Stimulated activated CD8-positive, alpha-beta memory T cell treated with anti-CD3 and anti-CD28 coated beads, Interleukin-15, amount 100 ng/mL, for 48 hours (primary cell): ENCODE measurements around the gene DOK6.

Source experiments
- DNase-seq, 2 donors: peaks; one replicate each; pipeline ENCODE4 v3.0.0-alpha.2; 2020; ENCODE audit warnings: low read depth in 2 of 2

The DOK6 gene

DNA sequence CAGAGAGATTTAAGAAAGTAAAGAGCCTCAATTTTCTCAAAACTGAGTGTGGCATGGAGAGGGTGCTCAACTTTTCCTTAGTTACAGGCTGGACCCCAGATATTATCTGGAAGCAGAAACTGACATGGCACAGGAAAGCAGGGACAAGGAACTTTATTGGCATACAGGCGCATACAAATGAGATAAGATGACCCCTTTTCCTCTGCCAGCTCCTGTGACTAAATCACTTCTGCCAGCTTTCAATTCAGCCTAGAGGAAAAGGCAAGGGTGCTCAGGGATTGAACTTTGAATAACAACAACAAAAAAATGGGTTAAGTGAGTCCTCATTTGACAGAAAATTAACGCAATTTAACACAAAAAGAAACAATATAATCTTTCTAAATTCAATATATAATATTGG lies 284.1 kb downstream of the DOK6 start:
- DNase-seq: no peak

DNA sequence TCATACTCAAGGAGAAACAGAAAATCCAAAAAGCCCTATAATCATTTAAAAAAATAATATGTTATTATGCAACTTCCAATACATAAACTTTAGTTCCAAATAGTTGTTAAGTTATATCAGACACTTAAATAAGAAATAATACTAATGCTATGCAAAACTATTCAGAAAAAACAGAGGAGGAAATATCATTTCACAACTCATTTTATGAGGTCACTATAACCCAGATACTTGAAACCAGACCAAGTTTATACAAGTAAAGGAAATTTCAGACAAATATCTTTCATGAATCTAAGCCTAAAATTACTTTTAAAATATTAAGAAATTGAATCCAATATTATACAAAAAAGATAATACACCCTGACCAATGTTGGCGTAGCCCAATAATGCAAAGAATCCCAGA lies 286.2 kb downstream of the DOK6 start:
- no peak for DNase-seq

DNA sequence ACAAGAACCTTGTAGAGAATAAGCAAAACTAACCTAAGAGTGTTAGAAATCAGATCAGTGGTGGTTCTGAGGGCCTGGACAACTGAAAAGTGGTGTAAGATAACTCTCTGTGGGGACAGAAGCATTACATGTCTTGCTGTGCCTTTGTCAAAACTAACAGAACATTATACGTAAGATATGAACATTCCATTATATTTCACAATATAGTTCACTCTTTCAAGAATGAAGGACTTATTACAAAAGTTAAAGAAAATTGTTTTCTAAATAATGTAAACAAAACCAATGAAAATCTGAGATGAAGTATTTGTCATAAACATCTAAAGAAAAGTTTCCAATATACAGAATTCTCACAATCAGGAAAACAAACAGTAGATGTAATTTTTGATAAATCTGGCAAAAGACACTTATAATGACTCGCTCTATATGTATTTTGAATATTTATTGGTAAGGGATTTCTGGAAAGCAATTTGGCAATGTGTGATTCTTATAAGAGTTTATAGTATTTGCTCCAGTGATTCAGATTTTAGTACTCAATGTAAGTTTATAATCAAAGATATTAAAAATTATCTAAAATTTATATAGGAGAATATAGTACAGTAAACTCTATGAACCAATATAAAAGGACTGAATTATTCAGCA lies 288.6 kb downstream of the DOK6 start:
- no peak for DNase-seq

DNA sequence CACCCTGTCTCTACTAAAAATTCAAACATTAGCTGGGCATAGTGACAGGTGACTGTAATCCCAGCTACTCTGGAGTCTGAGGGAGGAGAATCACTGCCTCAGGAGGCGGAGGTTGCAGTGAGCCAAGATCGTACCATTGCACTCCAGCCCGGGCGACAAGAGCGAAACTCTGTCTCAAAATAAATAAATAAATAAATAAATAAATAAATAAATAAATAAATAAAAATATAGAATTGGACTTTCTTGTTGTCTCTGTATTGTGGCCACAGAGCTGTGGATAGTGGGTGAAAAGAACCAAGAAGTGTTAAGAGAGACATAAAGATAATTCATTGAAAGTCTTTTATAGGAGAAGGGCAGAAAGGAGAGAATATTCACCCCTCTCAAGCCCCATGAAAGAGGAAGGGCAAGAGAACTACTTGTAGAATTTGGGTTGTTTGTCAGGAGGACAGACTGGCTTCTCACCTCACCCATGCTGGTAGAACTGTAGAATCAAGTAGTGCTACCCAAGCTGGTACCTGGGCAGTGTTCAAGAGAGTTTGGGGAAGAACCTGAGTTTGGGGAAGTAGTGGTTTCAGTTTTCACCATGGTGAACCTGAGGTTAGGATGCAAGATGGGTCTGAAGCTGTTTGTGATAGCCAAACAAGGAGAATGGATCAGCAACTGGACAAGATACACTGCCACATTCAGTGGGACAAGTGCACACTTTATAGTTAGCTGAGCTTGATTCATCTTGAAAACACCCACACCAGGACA lies 290.5 kb downstream of the DOK6 start:
- DNase-seq: no peak

DNA sequence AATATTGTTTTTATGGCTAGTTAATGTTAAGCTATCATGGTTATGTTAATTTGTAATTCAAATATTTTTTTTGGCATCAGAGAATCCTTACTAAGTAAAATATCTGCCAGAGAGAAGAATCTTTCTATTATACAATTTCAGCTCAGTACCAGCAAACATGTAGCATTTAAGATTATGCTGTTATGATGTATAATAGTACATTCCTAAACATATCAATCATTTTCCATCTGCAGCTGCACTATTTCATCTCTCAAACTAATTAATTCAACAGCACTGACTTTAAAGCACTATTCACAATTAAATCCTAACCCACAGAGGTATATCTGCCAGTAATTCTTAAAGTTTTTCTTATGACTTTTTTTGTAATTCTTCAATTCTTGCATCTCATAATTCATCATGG lies 296.4 kb downstream of the DOK6 start:
- DNase-seq: no peak

DNA sequence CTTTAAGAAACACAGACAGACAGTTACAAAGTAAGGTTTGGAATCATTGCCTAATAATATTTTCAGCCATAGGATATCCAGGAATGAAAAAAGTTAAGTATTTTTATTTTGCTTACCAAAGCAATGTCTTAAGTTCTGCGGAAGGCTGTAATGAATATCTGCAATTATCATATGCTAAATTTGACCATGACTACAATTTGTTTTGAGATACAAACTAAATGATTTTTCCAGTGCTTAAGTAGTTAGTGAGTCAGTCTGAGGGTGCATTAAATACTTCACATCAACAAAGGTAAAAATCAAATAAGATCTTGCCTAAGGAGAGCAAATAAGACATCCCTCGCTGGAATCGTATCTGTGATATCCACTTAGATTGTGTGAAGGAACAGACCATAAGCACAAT lies 297.0 kb downstream of the DOK6 start:
- DNase-seq: no peak

DNA sequence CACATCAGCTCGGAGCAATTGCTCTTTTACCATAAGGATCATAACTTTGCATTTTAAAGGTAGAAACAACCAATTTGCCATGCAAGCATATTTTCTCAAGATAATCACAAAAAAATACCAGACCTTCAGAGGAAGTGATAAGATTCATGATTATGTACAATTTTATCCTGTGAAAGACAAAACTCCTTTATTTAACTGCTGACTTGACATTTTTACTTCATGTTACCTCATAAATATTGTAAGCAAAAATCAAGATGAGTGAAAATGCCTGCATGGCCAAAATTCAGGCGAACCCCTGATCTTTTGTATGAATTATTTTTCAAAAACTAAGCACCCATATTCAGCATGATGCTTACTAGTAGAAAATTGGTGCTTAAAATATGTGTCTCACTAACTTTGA lies 300.6 kb downstream of the DOK6 start:
- no peak for DNase-seq

DNA sequence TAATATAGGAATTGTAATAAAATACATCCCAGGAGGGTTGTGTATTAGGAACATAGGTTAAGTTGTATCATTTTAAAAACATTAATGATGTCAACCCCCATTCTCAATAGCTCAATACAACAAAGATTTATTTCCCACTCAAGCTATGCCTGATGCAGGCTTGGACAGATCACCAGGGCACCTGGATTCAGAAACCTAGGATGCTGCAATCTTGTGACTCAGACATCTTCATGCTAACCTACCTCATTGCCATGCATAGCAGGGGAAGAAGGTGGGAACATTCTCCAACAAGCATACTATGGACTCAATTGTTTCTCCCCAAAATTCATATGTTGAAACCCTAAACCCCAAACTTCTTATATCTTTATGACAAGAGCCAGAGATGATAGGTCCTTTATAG lies 302.8 kb downstream of the DOK6 start:
- DNase-seq: no peak

DNA sequence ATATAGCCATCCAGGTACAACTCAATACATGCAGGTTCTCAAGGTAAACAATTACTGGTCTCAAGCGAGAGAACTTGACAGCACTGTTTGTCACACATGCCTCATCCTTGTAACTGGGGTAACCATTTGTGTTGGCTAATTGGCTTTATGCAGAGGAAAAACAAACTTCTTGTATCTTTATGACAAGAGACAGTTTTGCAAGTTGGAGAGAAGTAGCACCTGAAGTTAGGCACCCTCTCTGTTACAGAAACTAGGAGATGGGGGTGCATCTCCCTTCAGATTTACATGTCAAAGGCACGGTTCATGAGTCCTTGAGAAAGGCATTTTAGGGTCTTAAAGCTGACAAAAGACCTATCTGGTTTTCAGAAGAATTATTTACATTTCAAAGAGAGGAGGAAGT lies 305.3 kb downstream of the DOK6 start:
- no peak for DNase-seq

DNA sequence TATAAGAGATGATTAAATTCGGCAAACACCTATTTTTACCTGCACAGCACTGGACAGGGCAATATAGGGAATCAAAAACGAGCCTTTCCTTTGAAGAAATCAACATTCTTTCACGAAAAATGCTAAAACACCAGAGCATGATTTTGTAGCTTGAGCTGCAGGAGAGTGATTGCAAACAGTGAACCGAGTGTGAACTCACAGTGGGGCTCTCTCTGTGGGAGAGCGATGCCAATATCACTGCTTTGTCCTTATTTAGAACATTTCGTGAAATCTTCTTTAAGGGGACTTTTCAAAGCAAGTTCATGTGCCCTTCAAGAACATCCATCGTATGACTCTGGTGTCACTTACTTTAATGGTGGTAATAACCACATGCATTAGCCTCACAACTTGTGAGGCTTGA lies 308.2 kb downstream of the DOK6 start:
- DNase-seq: no peak

DNA sequence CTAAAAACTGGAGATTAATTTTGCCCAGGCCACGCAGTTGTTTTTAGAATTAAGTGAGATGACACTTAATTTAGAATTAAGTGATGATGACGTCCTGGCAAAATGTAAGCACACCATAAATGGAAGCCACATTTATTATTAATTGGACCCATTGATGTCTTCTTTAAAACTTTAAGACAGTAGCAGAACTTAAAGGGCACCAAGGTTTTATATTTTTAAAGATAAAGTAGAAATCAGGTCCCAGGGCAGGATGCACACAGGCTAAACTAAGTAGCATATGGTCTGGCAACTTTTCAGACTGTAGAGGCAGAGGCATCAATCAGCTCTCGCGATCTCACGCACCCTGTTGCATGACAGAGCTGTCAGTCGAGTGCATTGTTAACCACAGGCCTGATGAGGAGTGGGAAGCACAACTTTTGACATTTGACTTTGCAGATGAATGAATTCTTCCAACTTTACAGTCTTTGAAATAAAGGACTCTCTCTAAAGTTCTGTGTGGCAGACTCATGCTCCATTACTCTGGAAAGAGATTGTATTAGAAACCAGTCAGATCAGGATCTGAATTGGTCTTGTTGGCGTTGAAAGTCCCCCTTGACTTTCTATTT lies 314.6 kb downstream of the DOK6 start:
- DNase-seq: no peak

DNA sequence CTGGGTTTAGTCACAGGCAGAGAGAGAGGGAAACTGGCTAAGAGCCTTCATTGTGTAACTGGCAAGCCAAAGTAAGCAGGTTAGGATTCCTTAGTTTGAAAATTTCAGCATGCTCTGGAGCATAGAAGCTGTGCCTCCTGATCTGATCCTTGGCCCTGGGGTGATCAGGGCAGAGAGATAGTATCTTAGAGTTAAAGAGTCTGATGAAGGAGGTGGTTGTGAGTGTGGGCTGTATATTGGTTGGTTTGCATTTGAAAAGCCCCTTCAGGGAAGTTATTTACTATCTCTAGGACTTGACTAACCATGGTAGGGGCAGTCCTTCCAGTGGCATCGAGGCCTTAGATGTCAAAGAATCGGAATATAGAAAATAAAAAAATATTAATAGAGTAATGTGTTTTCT lies 316.9 kb downstream of the DOK6 start:
- DNase-seq: no peak

DNA sequence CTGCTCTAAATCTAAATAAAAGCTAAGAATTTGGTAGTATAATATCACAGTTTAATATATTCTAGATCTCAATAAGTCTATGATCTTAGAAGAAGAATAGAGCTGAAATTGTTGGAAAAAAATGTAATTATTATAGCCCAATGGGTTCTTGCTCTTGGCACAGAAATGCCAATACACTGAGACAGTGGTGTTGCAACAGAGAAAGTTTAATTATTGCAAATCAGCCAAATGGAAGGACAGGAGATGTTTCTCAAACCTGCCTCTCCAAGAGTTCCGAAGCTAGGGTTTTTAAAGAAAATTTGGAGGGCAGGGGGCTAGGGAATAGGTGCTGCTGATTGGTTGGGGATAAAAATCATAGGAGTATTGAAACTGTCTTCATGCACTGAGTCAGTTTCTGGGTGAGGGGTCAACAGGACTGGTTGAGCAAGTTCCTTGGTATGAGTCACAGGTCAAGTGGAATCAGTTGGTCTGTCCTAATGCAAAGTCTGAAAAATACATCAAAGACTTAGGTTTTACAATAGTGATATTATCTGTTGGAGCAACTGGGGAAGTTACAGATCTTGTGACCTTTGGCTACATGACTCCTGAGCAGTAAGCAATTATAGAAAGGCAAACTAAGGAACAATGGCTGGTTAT lies 318.3 kb downstream of the DOK6 start:
- DNase-seq: no peak

DNA sequence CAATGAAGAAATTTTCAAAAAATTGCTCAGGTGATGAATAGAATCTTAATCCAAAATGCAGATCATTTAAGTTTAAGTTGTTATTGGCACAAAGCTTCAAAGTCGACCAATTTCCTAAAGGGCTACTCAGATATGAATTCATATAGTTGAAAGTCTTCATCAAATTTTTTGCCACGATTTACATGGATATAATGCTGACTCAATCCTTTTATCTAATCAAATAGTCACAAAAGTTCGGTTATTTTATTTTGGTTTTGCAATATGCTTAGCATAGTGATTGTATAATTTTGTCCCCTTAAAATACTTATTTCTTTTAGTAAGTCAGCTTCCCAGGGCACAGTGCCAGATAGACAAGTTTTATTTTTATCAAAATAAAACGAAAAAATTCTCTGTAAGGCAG lies 319.7 kb downstream of the DOK6 start:
- DNase-seq: no peak

DNA sequence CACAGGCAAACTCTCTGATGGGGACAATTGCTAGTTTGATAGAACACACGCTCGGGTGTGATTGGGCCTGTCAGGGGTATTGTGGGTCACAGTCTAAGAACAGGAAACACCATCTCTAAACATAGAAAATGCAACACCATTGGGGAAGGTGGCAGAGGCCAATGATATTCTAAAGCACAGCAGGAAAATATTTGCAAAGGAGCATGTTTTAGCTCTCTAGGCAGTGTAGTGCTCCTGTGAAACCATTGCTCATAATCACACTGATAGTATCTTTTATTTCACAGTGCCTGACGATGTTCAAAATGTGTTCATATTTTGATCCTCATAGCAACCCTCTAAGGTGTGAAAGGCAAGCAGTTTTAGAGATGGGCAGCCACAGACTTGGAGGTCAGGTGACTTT lies 322.7 kb downstream of the DOK6 start:
- DNase-seq: no peak

DNA sequence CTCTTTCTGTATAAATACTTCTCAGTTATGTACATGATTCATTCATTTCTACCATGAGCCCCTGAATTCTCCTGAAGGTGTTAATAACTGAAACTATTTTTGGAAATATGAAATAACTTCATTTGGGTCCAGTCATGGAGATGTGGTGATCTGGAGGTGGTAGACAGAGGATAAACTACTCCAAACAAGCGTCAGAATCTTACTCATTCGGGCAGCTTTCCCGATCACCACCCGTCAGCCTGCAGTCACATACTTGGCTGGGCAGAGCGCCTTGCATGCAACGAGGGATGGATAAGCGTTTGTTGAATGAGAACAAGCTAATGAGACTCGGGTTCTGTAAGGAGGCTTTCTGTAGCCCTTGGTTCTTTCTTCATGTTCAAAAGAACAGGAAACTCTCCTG lies 324.3 kb downstream of the DOK6 start:
- DNase-seq: no peak

DNA sequence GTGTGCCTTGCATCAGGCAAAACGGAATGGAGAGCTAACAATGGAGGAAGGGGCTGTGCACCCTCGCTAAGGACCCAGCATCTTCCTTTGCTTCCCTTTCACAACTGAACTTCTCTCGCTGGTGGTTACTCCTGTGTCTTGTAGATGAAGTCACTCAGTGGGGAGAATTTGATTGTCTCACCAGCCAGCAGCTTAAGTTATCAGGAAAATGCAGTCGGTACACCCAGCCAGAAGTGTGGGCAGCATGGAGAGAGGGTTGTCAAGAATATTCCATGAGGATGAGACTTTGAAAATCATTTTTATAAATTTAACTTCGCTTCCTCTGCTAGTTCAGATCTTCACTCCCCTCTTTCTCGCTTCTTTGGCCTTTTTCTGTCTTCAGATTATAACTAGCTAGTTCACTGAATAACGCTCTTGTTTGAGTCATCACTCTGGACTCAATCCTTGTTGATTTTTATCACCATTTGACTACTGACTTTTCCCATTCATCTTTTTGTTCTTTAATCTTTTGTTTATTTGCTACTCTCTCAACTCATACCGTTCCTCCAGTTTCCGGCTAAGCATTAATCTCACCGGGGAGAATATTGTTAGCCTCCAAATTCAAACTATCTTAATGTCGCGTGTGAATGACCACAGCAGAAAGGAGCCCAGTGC lies 325.3 kb downstream of the DOK6 start:
- no peak for DNase-seq

DNA sequence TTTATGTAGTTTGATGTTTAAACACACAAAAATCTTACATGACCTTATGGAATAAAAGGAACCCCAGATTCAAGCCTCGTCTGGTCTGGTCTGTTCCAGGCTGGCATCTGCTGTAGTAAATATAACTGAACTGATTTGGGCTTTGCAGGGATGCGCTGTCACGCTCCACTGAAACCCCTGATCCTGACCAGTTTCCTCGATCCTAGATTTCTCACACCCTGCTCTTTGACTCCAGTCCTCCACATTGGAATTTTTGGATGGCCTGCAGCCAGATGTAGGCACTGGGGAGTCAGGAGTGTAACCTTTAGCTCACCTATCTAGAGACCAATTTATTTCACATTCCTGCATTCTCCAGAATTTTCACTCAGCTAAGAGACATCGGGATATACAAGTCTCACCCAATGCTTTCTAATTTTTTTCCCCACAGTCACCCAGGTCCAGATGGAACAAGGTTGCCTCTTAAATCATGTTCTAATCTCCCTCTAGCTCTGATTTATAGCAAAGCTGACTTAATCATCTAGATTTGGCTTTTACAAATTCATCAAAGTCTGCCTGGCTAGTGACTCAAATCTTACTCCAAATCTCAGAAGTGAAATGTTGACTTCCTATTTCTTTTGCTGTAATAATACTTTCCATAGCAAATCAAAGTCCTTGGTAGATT lies 327.4 kb downstream of the DOK6 start:
- no peak for DNase-seq

DNA sequence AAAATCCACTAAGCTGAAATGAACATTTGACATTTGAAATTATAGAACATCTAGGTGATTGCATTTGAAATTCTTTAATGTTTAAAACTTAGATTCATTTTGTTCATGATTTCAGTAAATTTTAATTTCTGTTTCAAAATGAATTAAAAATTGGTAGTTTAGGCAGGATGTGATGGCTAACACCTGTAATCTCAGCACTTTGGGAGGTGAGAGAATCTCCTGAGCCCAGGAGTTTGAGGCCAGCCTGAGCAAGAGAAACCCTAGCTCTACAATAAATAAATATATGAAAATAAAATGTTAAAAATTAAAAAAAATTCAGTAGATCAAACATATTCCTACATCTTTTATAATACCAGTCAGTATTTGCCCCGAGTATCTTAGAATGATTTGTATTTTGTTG lies 330.0 kb downstream of the DOK6 start:
- no peak for DNase-seq

DNA sequence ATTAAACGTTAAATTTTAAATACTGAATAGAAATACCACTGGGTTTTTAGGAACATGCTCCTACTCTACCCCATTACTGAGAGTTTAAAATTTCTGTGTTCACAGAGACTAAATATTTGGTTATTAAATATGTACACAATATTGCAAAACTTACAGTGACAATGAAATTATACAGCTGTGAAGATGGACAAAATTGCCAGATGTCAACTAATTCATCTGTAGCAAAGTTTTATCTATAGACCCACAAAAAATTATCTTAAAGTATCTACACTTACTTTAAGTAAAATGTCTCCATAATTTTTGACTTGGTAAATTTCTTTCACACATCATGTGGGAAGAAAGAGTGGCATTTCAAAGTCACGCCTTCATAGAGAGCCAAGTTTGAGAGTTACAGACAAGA lies 333.8 kb downstream of the DOK6 start:
- no peak for DNase-seq

DNA sequence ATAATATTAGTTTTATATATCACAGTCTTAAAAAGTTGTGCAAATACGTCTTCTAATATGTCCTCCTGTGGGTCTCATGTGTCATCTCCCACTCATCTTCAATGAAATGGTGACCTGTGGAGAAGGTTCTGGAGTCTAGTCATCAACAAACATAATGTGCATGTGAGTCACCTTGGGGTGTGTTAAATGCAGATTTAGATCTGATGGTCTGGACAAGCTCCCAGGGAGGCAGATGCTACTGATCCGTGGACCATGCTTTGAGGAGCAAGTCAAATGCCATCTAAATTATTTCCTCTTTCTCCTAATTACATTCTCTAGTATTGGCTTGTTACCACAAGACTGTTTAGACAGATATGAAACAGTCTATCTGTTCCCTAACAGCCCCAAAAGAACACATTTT lies 336.0 kb downstream of the DOK6 start:
- DNase-seq: no peak

DNA sequence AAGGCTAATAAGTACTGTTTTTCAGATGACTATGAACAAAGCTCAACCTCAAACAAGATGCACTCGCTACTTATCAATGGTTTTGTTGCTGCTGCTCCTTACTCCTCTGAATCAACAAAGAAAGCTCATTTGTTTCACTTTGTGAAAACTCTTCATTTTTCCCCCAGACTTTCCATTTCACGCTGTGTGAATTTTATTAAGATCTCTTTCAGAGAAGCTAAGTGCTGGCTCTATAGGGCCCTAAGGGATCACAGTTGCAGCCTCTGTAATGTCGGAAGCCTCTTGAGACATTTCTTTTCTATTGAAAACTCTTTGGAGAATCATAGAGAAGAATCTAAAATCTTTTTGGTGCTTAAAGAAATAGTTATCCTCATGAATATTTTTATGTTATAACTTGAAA lies 337.2 kb downstream of the DOK6 start:
- DNase-seq: no peak
